B cell (primary cell): ENCODE measurements around the gene KANK2. TPM values are rescaled to one million over a fixed set of nuclear protein-coding genes. Genes with fewer than 3 reads are reported as not detected.
A peak's percentile ranks its signal among the peaks of the same experiment; 100 is the strongest.

Experiments
- ATAC-seq: fragments of 200-7000 bp; cut with Tn5 transposase; one replicate; pipeline ENCODE4 v1.10.0; 2021; ENCODE audit warnings: low read depth, mild to moderate bottlenecking, moderate number of reproducible peaks, moderate library complexity
- CTCF ChIA-PET: fragments of 350-600 bp; sonication (Branson Sonifier 250); formaldehyde crosslinking; loops from one replicate; lab custom pipeline; 2021; ENCODE audit warnings: antibody characterized with exemption, inconsistent platforms; lab: Charles Lee
- POLR2A ChIA-PET: fragments of 350-600 bp; sonication (Branson Sonifier 250); formaldehyde crosslinking; loops from one replicate; lab custom pipeline; 2021; ENCODE audit warnings: antibody characterized with exemption; lab: Charles Lee
- DNase-seq: peaks from one replicate; pipeline ENCODE4 v3.0.0; 2013
- H2AFZ ChIP-seq: 2 replicates; pipeline ENCODE4 v1.6.1; 2012; ENCODE audit warnings: mild to moderate bottlenecking, low read depth, low read length; ENCODE audit not compliant: insufficient read depth, poor library complexity, severe bottlenecking
- H3K27ac ChIP-seq, 2 donors: 1 replicate in 1 of 2; 2 replicates in 1 of 2; pipeline ENCODE4 v1.5.1; 2012 to 2013; ENCODE audit warnings: low read length in 2 of 2, mild to moderate bottlenecking in 2 of 2, moderate library complexity in 1 of 2
- H3K27me3 ChIP-seq, 4 experiments: fragments of 200-600 bp in 1 of 4; sonication (generic) in 1 of 4; replicated peaks in 1 of 4; 1 replicate in 2 of 4; 2 replicates in 2 of 4; pipeline versions ENCODE4 v1.6.1 to v1.7.0; 2013 to 2016; ENCODE audit warnings: low read length in 3 of 4, mild to moderate bottlenecking in 2 of 4, mixed read lengths in 1 of 4, moderate library complexity in 1 of 4; ENCODE audit not compliant: insufficient read depth in 4 of 4, control insufficient read depth in 3 of 4; ENCODE audit errors: control extremely low read depth in 1 of 4
- H3K36me3 ChIP-seq, 2 experiments: replicated peaks in 1 of 2; 1 replicate in 1 of 2; 2 replicates in 1 of 2; pipeline versions ENCODE4 v1.6.1 to v1.7.1; 2013; ENCODE audit warnings: low read length in 1 of 2; ENCODE audit not compliant: insufficient read depth in 2 of 2, control insufficient read depth in 1 of 2; ENCODE audit errors: control extremely low read depth in 1 of 2, extremely low read depth in 1 of 2
- H3K4me1 ChIP-seq, 2 donors: fragments of 200-600 bp in 1 of 2; sonication (generic) in 1 of 2; 1 replicate in 1 of 2; 2 replicates in 1 of 2; pipeline versions ENCODE4 v1.5.1 to v1.6.1; 2013 to 2017; ENCODE audit warnings: low read length in 2 of 2; ENCODE audit not compliant: control insufficient read depth in 2 of 2, insufficient read depth in 2 of 2
- H3K4me2 ChIP-seq: replicated peaks from 2 replicates; pipeline ENCODE3; 2012; ENCODE audit warnings: mild to moderate bottlenecking, low read depth, low read length; ENCODE audit not compliant: poor library complexity, severe bottlenecking
- H3K4me3 ChIP-seq, 5 experiments: fragments of 200-600 bp in 1 of 5; sonication (generic) in 1 of 5; 1 replicate in 3 of 5; 2 replicates in 2 of 5; pipeline versions ENCODE4 v1.5.1 to v1.7.0; 2011 to 2016; ENCODE audit warnings: low read length in 4 of 5, mild to moderate bottlenecking in 4 of 5, low read depth in 2 of 5, control low read depth in 1 of 5, moderate library complexity in 1 of 5; ENCODE audit not compliant: insufficient read depth in 1 of 5; ENCODE audit errors: control extremely low read depth in 1 of 5, extremely low read depth in 1 of 5
- H3K79me2 ChIP-seq: fragments of 200-600 bp; sonication (generic); one replicate; pipeline ENCODE4 v1.6.0; 2016; ENCODE audit warnings: low read length; ENCODE audit not compliant: control insufficient read depth, insufficient read depth
- H3K9ac ChIP-seq: fragments of 200-600 bp; sonication (generic); 2 replicates; pipeline ENCODE4 v1.6.1; 2017; ENCODE audit warnings: mild to moderate bottlenecking, low read length, moderate library complexity
- H3K9me3 ChIP-seq, 3 donors: one replicate each; pipeline versions ENCODE4 v1.6.1 to v1.7.1; 2013; ENCODE audit warnings: low read length in 2 of 3; ENCODE audit not compliant: control insufficient read depth in 2 of 3, insufficient read depth in 1 of 3; ENCODE audit errors: control extremely low read depth in 1 of 3
- H4K20me1 ChIP-seq: 2 replicates; pipeline ENCODE4 v1.6.0; 2012; ENCODE audit warnings: mild to moderate bottlenecking, low read length; ENCODE audit not compliant: insufficient read depth, control insufficient read depth, poor library complexity, severe bottlenecking
- H3K27ac Mint-ChIP-seq: one replicate; pipeline ENCODE4 v1.8.0; 2021; ENCODE audit warnings: mixed read lengths
- H3K27me3 Mint-ChIP-seq: one replicate; pipeline ENCODE4 v1.8.0; 2021; ENCODE audit warnings: mixed read lengths
- H3K4me1 Mint-ChIP-seq: one replicate; pipeline ENCODE4 v1.8.0; 2021; ENCODE audit warnings: mixed read lengths
- H3K4me3 Mint-ChIP-seq: one replicate; pipeline ENCODE4 v1.8.0; 2021; ENCODE audit warnings: mixed read lengths
- H3K9me3 Mint-ChIP-seq: one replicate; pipeline ENCODE4 v1.8.0; 2022; ENCODE audit warnings: mixed read lengths; ENCODE audit not compliant: insufficient read depth
- EZH2 ChIP-seq: IDR thresholded peaks from 2 replicates; pipeline ENCODE4 v1.6.1; 2012; ENCODE audit warnings: borderline replicate concordance, low read depth, mild to moderate bottlenecking, moderate library complexity, low read length; ENCODE audit not compliant: insufficient read depth, poor library complexity, severe bottlenecking
- WGBS: methylation state at CpG from one replicate; pipeline ENCODE4 v1.1.5; 2013; ENCODE audit warnings: missing lambda C conversion rate; ENCODE audit not compliant: insufficient coverage; 5-methylcytosine and 5-hydroxymethylcytosine counted together
- intact Hi-C: fragments of 100-400 bp; cut with micrococcal nuclease; formaldehyde crosslinking; loops from one replicate; pipeline ENCODE4 v1.10.0; 2022
- polyA plus RNA-seq: library from polyadenylated mRNA; depleted of rRNA; stranded (reverse); fragments of >200 nt; gene quantifications from 2 replicates; pipeline ENCODE4 v1.2.3, GENCODE V29; 2012
- total RNA-seq, 2 donors: library from RNA; stranded (reverse); fragments of 120-200 nt in 1 of 2; gene quantifications; 1 replicate in 1 of 2; 2 replicates in 1 of 2; pipeline versions ENCODE4 v1.2.3 to v1.2.4, GENCODE V29; 2013 to 2022
- TF ChIP-seq, protein P1 (sequence below): fragments of 200-600 bp; IDR thresholded peaks from one replicate; pipeline ENCODE4 v1.8.0; 2022; ENCODE audit warnings: antibody characterized with exemption, mild to moderate bottlenecking

Gene KANK2
- total and polyA plus RNA-seq, 2 donors (not counting 1 experiment from before 2014, with no cell fraction given), result 0.54 to 18.9 TPM

DNA sequence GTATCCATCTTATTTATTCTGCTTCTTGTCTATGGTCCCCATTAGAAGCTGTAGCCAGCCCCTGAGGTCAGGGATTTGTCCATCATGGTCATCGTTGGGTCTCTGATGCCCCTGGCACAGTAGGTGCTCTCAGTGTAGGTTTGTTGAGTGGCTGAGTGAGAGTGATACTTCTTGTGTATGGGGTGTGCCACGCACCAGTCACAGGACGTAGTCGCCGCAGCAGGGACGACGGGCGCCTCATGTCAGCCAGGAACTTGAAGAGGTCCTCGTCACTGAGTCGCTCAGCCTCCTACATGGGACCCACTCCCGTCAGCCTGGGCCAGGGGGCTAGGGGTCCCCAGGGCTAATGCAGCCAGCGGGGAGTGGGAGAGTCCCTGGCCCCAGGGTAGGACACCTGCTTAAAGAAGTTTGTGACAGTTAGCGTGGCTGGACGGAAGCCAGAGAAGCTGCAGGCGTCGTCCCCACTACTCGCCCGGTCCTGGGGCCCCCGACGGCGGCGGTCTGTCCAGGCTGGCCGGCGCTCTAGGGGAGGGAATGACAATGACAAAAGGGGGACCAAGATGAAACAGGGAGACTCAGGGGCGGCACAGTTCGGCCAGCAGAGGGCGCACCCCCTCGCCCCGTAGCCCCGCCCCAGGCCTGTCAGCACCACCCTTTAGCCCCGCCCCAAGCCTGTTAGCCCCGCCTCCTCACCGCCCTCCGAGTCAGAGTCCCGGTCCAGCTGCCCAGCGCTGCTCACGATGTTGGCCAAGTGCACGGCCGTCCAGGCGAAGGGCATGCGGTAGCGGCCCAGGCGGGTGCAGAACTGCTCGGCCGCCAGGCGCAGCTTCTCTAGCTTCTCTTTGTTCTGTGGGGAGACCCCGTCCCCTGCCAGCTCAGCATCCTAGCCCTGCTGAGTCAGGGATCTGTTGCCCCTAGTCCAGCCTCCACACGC, 45.8 kb upstream of the KANK2 start:
- no peak overlapping the region for H3K9ac ChIP-seq
- peaks cover 3 to 4% of the 10 kb centered on the region in 2 donors for H3K4me1 ChIP-seq
- TF ChIP-seq EZH2, result no peak
- TF ChIP-seq, protein P1, sequence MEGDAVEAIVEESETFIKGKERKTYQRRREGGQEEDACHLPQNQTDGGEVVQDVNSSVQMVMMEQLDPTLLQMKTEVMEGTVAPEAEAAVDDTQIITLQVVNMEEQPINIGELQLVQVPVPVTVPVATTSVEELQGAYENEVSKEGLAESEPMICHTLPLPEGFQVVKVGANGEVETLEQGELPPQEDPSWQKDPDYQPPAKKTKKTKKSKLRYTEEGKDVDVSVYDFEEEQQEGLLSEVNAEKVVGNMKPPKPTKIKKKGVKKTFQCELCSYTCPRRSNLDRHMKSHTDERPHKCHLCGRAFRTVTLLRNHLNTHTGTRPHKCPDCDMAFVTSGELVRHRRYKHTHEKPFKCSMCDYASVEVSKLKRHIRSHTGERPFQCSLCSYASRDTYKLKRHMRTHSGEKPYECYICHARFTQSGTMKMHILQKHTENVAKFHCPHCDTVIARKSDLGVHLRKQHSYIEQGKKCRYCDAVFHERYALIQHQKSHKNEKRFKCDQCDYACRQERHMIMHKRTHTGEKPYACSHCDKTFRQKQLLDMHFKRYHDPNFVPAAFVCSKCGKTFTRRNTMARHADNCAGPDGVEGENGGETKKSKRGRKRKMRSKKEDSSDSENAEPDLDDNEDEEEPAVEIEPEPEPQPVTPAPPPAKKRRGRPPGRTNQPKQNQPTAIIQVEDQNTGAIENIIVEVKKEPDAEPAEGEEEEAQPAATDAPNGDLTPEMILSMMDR, result peak; percentile 76
- no peak overlapping the region for H3K4me3 ChIP-seq
- WGBS, result 36% methylated on average over 48 of the region's 48 CpGs
- CTCF ChIA-PET, result interaction anchor here (0.6 to 2.8 kb wide), 5 partner anchors 10 to 240 kb away, joined by 3 to 13 read pairs (median 3); no protein-coding TSS in a partner anchor
- H3K9me3 Mint-ChIP-seq, result peaks cover 4% of the 10 kb centered on the region
- H3K27me3 Mint-ChIP-seq, result no peaks in the 10 kb centered on the region
- H3K4me3 Mint-ChIP-seq, result peak overlapping the region; percentile 27
- no peaks in the 10 kb centered on the region for H4K20me1 ChIP-seq
- H3K27ac ChIP-seq, result no peak overlapping the region
- POLR2A ChIA-PET, result no interaction called here
- intact Hi-C loops, result loop anchor here (1.0 kb wide), 2 partner anchors 103 to 239 kb away; partner anchors contain the start of genes CCDC159 and TMEM205
- ATAC-seq (peak; percentile 99), DNase-seq (peak; percentile 78)
- no peaks in the 10 kb centered on the region for H3K79me2 ChIP-seq
- H3K36me3 ChIP-seq, result no peaks in the 10 kb centered on the region
- H3K27ac Mint-ChIP-seq, result no peak overlapping the region
- H3K27me3 ChIP-seq, result peaks cover 0 to 3% (median 1%) of the 10 kb centered on the region in 4 experiments
- peaks cover 6% of the 10 kb centered on the region for H3K4me1 Mint-ChIP-seq
- peaks cover 0 to 28% (median 11%) of the 10 kb centered on the region in 3 donors for H3K9me3 ChIP-seq
- no peak overlapping the region for H2AFZ ChIP-seq
- peak overlapping the region; percentile 69 for H3K4me2 ChIP-seq
